ENCODE data around the gene RACGAP1.

Gene RACGAP1

GRCh38 chr12:50013361-50014147 lies 11.7 kb downstream of the RACGAP1 start:
- H3K36me3 ChIP-seq (ENCODE audit: insufficient read depth): peaks cover 16% of the 10 kb centered on the region; the same call in 1 of the 2 replicates
- peaks cover 9% of the 10 kb centered on the region for H4K20me1 ChIP-seq (ENCODE audit: insufficient read depth)
- H3K9ac ChIP-seq: no peak overlapping the region
- H2AFZ ChIP-seq (ENCODE audit: low read depth): no peak overlapping the region
- peak overlapping the region; percentile 34 for H3K4me2 ChIP-seq
- peaks cover 80% of the 10 kb centered on the region for H3K79me2 ChIP-seq (ENCODE audit: insufficient read depth, low read depth)
- peaks cover 60% of the 10 kb centered on the region for H3K4me1 ChIP-seq (ENCODE audit: low read depth, poor library complexity, severe bottlenecking)
- H3K4me3 ChIP-seq (IDR thresholded peaks at IDR 0.05; ENCODE audit: insufficient read depth, low read depth, low read length): no peak overlapping the region
- no peak for TF ChIP-seq CTCF (conservative IDR thresholded peaks at IDR 0.05; ENCODE audit: low read depth, low read length)
- no peaks in the 10 kb centered on the region for H3K27me3 ChIP-seq (ENCODE audit: insufficient read depth, low read depth)
- peak overlapping the region; percentile 16; the same call in 1 of the 2 replicates for H3K27ac ChIP-seq

GRCh38 chr12:50006754-50007442 lies 18.4 kb downstream of the RACGAP1 start:
- H2AFZ ChIP-seq (ENCODE audit: low read depth): no peak overlapping the region
- peaks cover 58% of the 10 kb centered on the region for H3K79me2 ChIP-seq (ENCODE audit: insufficient read depth, low read depth)
- H3K27me3 ChIP-seq (ENCODE audit: insufficient read depth, low read depth): no peaks in the 10 kb centered on the region
- no peak overlapping the region for H3K4me3 ChIP-seq (IDR thresholded peaks at IDR 0.05; ENCODE audit: insufficient read depth, low read depth, low read length)
- no peaks in the 10 kb centered on the region for H3K36me3 ChIP-seq (ENCODE audit: insufficient read depth)
- 0 out of 2 replicates have a peak, but pooled peaks cover 4% of the 10 kb centered on the region for H4K20me1 ChIP-seq (ENCODE audit: insufficient read depth)
- no peak for TF ChIP-seq CTCF (conservative IDR thresholded peaks at IDR 0.05; ENCODE audit: low read depth, low read length)
- peak overlapping the region; percentile 21; the same call in 1 of the 2 replicates for H3K27ac ChIP-seq
- H3K4me2 ChIP-seq: peak overlapping the region; percentile 35; the same call in 1 of the 2 replicates
- peaks cover 67% of the 10 kb centered on the region for H3K4me1 ChIP-seq (ENCODE audit: low read depth, poor library complexity, severe bottlenecking)
- H3K9ac ChIP-seq: no peak overlapping the region

- H3K27ac ChIP-seq: peak overlapping the region; percentile 12; the same call in 1 of the 2 replicates
- H3K4me2 ChIP-seq: peak overlapping the region; percentile 26; the same call in 1 of the 2 replicates
- H2AFZ ChIP-seq (ENCODE audit: low read depth): no peak overlapping the region
- no peak overlapping the region for H3K9ac ChIP-seq
- H3K27me3 ChIP-seq (ENCODE audit: insufficient read depth, low read depth): no peaks in the 10 kb centered on the region
- H4K20me1 ChIP-seq (ENCODE audit: insufficient read depth): 0 out of 2 replicates have a peak, but pooled peaks cover 4% of the 10 kb centered on the region
- H3K4me3 ChIP-seq (IDR thresholded peaks at IDR 0.05; ENCODE audit: insufficient read depth, low read depth, low read length): no peak overlapping the region
- peaks cover 55% of the 10 kb centered on the region for H3K79me2 ChIP-seq (ENCODE audit: insufficient read depth, low read depth)
- no peaks in the 10 kb centered on the region for H3K36me3 ChIP-seq (ENCODE audit: insufficient read depth)
- TF ChIP-seq CTCF (conservative IDR thresholded peaks at IDR 0.05; ENCODE audit: low read depth, low read length): no peak
- peaks cover 67% of the 10 kb centered on the region for H3K4me1 ChIP-seq (ENCODE audit: low read depth, poor library complexity, severe bottlenecking)
These were observed 19.0 kb downstream of the RACGAP1 start for GRCh38 chr12:50006280-50006679.

GRCh38 chr12:50005175-50005574 lies 20.1 kb downstream of the RACGAP1 start:
- no peaks in the 10 kb centered on the region for H3K27me3 ChIP-seq (ENCODE audit: insufficient read depth, low read depth)
- peaks cover 67% of the 10 kb centered on the region for H3K4me1 ChIP-seq (ENCODE audit: low read depth, poor library complexity, severe bottlenecking)
- TF ChIP-seq CTCF (conservative IDR thresholded peaks at IDR 0.05; ENCODE audit: low read depth, low read length): no peak
- H4K20me1 ChIP-seq (ENCODE audit: insufficient read depth): 0 out of 2 replicates have a peak, but pooled peaks cover 4% of the 10 kb centered on the region
- peak overlapping the region; percentile 26; the same call in 1 of the 2 replicates for H3K4me2 ChIP-seq
- H3K4me3 ChIP-seq (IDR thresholded peaks at IDR 0.05; ENCODE audit: insufficient read depth, low read depth, low read length): no peak overlapping the region
- no peaks in the 10 kb centered on the region for H3K36me3 ChIP-seq (ENCODE audit: insufficient read depth)
- peaks cover 46% of the 10 kb centered on the region for H3K79me2 ChIP-seq (ENCODE audit: insufficient read depth, low read depth)
- no peak overlapping the region for H2AFZ ChIP-seq (ENCODE audit: low read depth)
- no peak overlapping the region for H3K9ac ChIP-seq
- peak overlapping the region; percentile 41 for H3K27ac ChIP-seq

All from KMS-11 (cell line).